ENCODE data around the gene NUP210L. TPM values are rescaled to one million over a fixed set of nuclear protein-coding genes. Genes with fewer than 3 reads are reported as not detected.

The NUP210L gene
- total and polyA plus RNA-seq, 2 of the 13 experiments (the other 11 are each of a cell fraction or from before 2014, with no cell fraction given), result not detected

DNA sequence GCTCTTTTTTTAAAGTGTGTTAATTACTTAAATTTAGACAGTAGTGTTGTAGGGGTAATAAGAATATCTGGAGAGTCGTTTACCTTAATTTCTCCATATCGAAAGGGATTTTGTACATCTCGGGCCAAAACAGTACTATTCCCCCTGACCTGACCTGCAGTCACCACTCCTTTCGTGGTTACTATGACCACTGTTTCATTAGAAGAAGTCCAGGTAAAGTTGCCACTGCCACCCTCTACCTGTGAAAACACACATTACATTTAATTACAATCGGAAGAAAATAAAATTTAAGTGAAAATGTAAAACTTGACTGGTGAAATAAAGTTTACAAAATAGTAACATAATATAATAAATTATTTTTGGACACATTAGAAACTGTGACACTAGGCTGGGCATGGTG is 37.2 kb downstream of the NUP210L start (continued):
- TF ChIP-seq, protein P1, sequence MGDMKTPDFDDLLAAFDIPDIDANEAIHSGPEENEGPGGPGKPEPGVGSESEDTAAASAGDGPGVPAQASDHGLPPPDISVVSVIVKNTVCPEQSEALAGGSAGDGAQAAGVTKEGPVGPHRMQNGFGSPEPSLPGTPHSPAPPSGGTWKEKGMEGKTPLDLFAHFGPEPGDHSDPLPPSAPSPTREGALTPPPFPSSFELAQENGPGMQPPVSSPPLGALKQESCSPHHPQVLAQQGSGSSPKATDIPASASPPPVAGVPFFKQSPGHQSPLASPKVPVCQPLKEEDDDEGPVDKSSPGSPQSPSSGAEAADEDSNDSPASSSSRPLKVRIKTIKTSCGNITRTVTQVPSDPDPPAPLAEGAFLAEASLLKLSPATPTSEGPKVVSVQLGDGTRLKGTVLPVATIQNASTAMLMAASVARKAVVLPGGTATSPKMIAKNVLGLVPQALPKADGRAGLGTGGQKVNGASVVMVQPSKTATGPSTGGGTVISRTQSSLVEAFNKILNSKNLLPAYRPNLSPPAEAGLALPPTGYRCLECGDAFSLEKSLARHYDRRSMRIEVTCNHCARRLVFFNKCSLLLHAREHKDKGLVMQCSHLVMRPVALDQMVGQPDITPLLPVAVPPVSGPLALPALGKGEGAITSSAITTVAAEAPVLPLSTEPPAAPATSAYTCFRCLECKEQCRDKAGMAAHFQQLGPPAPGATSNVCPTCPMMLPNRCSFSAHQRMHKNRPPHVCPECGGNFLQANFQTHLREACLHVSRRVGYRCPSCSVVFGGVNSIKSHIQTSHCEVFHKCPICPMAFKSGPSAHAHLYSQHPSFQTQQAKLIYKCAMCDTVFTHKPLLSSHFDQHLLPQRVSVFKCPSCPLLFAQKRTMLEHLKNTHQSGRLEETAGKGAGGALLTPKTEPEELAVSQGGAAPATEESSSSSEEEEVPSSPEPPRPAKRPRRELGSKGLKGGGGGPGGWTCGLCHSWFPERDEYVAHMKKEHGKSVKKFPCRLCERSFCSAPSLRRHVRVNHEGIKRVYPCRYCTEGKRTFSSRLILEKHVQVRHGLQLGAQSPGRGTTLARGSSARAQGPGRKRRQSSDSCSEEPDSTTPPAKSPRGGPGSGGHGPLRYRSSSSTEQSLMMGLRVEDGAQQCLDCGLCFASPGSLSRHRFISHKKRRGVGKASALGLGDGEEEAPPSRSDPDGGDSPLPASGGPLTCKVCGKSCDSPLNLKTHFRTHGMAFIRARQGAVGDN (CRISPR knock-in tag; IDR thresholded peaks at IDR 0.05), result no peak
- no peak for TF ChIP-seq KLF16 (CRISPR knock-in tag; IDR thresholded peaks at IDR 0.05)

DNA sequence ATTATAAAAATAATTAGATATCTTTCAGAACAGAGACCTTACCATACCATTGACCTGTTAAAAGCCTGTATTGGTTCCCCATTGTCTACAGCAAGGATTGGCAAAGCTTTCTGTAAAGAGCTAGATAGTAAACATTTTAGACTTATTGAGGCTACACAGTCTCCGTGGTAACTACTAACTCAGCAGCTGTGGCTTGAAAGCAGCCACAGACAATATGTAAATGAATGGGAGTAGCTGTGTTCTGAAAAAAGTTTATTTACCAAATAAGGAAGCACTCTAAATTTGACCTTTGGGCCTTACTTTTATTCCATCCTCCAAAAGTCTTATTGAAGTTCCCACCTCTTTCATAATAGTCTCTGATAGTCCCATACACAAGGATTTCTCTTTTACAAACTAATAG is 39.7 kb downstream of the NUP210L start:
- H3K9ac ChIP-seq (ENCODE audit: insufficient read depth, low read depth, low read length), result no peak overlapping the region
- 0% methylated on average over 1 of the region's 1 CpG for WGBS (ENCODE audit: low lambda C conversion rate)
- no peaks in the 10 kb centered on the region for H3K36me3 ChIP-seq (replicated peaks in 1 of 2; ENCODE audit: control insufficient read depth in 1 of 2, insufficient read depth in 2 of 2, low read length in 2 of 2)
- no peaks in the 10 kb centered on the region for H3K79me2 ChIP-seq (ENCODE audit: insufficient read depth, low read length)
- DNase-seq (ENCODE audit: low spot score) (no peak), FAIRE-seq (no peak), ATAC-seq (no peak)
- intact Hi-C loops (cut with micrococcal nuclease; ENCODE audit: unreplicated experiment) (no loop called here), in situ Hi-C loops (cut with HindIII; ENCODE audit: extremely low pct_ligation_motif_present, low pct_unique_long_range_greater_than_20kb) (no loop called here)
- no peaks in the 10 kb centered on the region for H4K20me1 ChIP-seq (ENCODE audit: insufficient read depth, low read length)
- POLR2A ChIA-PET, result no interaction called here
- no peak overlapping the region for H2AFZ ChIP-seq (ENCODE audit: low read length)
- no peak for TF ChIP-seq ZNF354B (CRISPR knock-in tag; IDR thresholded peaks at IDR 0.05)
- no peak overlapping the region for H3K4me2 ChIP-seq (ENCODE audit: low read depth, low read length)
- H3K27me3 ChIP-seq (ENCODE audit: control insufficient read depth in 1 of 2, insufficient read depth in 2 of 2, low read length in 2 of 2), result no peaks in the 10 kb centered on the region
- H3K27ac ChIP-seq (ENCODE audit: extremely low read length, insufficient read depth, low read length), result no peak overlapping the region
- BruUV-seq (replicated peaks), result no TSS peak
- H3K9me3 ChIP-seq (ENCODE audit: low read length), result no peaks in the 10 kb centered on the region
- no peak overlapping the region for H3K4me3 ChIP-seq (replicated peaks in 1 of 3; ENCODE audit: insufficient read depth in 1 of 3, low read depth in 2 of 3, low read length in 3 of 3)
- H3K4me1 ChIP-seq (ENCODE audit: insufficient read depth, low read length), result no peaks in the 10 kb centered on the region
- CTCF ChIA-PET (ENCODE audit: low intra/inter-chr PET ratio, low total read pairs), result no interaction called here

All from HepG2 (cell line).